DND-41 (cell line): ENCODE results near the gene TBX4.

ENCODE experiments used
- EZH2 ChIP-seq: IDR thresholded peaks from 3 replicates; pipeline ENCODE4 v1.6.1; 2012; ENCODE audit warnings: borderline replicate concordance, low read depth, mild to moderate bottlenecking, moderate library complexity, low read length, inconsistent platforms; ENCODE audit not compliant: severe bottlenecking
- TF ChIP-seq, protein P1 (sequence below): IDR thresholded peaks from 2 replicates; pipeline ENCODE4 v1.5.1; 2012; ENCODE audit warnings: borderline replicate concordance, low read length, moderate library complexity, mild to moderate bottlenecking; ENCODE audit not compliant: poor library complexity, severe bottlenecking; ENCODE audit errors: extremely low read depth

DNA sequence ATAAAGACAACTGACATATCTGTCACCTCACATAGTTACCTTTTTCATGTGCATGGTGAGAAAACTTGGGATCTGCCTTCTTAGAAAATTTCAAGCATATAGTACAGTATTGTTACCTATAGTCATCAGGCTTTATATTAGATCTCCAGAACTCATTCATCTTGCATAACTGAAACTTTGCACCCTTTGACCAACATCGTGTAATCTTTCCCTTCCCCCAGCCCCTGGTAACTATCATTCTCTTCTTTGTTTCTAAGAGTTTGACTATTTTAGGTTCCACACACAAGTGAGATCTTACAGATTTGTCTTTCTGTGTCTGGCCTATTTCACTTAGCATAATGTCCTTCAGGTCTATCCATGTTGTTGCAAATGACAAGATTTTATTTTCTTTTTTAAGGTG lies 22.9 kb upstream of the TBX4 start:
- TF ChIP-seq, protein P1, sequence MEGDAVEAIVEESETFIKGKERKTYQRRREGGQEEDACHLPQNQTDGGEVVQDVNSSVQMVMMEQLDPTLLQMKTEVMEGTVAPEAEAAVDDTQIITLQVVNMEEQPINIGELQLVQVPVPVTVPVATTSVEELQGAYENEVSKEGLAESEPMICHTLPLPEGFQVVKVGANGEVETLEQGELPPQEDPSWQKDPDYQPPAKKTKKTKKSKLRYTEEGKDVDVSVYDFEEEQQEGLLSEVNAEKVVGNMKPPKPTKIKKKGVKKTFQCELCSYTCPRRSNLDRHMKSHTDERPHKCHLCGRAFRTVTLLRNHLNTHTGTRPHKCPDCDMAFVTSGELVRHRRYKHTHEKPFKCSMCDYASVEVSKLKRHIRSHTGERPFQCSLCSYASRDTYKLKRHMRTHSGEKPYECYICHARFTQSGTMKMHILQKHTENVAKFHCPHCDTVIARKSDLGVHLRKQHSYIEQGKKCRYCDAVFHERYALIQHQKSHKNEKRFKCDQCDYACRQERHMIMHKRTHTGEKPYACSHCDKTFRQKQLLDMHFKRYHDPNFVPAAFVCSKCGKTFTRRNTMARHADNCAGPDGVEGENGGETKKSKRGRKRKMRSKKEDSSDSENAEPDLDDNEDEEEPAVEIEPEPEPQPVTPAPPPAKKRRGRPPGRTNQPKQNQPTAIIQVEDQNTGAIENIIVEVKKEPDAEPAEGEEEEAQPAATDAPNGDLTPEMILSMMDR, result no peak
- TF ChIP-seq EZH2, result no peak
